ENCODE data around the gene SFXN2.

GRCh38 chr10:102791754-102792395, 77.4 kb downstream of the SFXN2 start:
- TF ChIP-seq POLR2AphosphoS5 (IDR thresholded peaks at IDR 0.05; ENCODE audit: low read depth) (no peak), CTCF (conservative IDR thresholded peaks at IDR 0.05; ENCODE audit: low read depth in 2 of 2) (no peak), EZH2phosphoT487 (IDR thresholded peaks at IDR 0.05; ENCODE audit: unreplicated experiment) (no peak), EZH2 (IDR thresholded peaks at IDR 0.05; ENCODE audit: low read depth, unreplicated experiment) (no peak), ZNF114 (CRISPR knock-in tag; IDR thresholded peaks at IDR 0.05) (no peak)

Measured in GM23338 (cell line).